ENCODE data around the gene RPS27L. TPM values are rescaled to one million over a fixed set of nuclear protein-coding genes. Genes with fewer than 3 reads are reported as not detected.
A peak's percentile ranks its signal among the peaks of the same experiment; 100 is the strongest.

Gene RPS27L
- total RNA-seq, 1 experiment from 2014 or later = 65.6 TPM

GRCh38 chr15:63188926-63189871 is 31.9 kb upstream of the RPS27L start, which contains the start of gene RAB8B:
TSS of gene RAB8B (plus strand) at chr15:63189606. CDS start at chr15:63189625, 19 bp downstream.
- ChIA-PET CTCF (no interaction called here), POLR2A (ENCODE audit: low non-redundant PET) (interaction anchor here (0.6 kb wide), 1 partner anchor 188 kb away, joined by 3 read pairs; no protein-coding TSS in a partner anchor)
- no peak for TF ChIP-seq CTCF (conservative IDR thresholded peaks at IDR 0.05; ENCODE audit: low read depth, low read length)
- TF ChIP-seq EZH2 (IDR thresholded peaks at IDR 0.05; ENCODE audit: borderline replicate concordance, low read depth, low read length, poor library complexity, severe bottlenecking) = no peak
- no TSS peak for BruUV-seq (replicated peaks)
- intact Hi-C loops (cut with micrococcal nuclease; ENCODE audit: unreplicated experiment) = loop anchor here (5.0 kb wide), 2 partner anchors 68 to 88 kb away; partner anchors contain the start of gene APH1B
- peaks cover 16% of the 10 kb centered on the region for H3K4me1 ChIP-seq (ENCODE audit: insufficient read depth, low read length, poor library complexity, severe bottlenecking)
- no peaks in the 10 kb centered on the region for H3K9me3 ChIP-seq (ENCODE audit: low read depth, low read length, poor library complexity, severe bottlenecking)
- DNase-seq (ENCODE audit: low spot score) = peak; percentile 98
- peak within 1 kb of the TSS; percentile 94 for H3K4me3 ChIP-seq (ENCODE audit: low read depth, low read length, poor library complexity, severe bottlenecking)
- peak within 1 kb of the TSS; percentile 80 for H3K27ac ChIP-seq (ENCODE audit: low read depth, low read length, poor library complexity, severe bottlenecking)
- H3K36me3 ChIP-seq (ENCODE audit: insufficient read depth, low read length, poor library complexity, severe bottlenecking) = no peaks in the 10 kb centered on the region
- H3K27me3 ChIP-seq (replicated peaks; ENCODE audit: insufficient read depth, low read depth, low read length, poor library complexity) = no peaks in the 10 kb centered on the region

- no peaks in the 10 kb centered on the region for H3K27me3 ChIP-seq (replicated peaks; ENCODE audit: insufficient read depth, low read depth, low read length, poor library complexity)
- ChIA-PET CTCF (no interaction called here), POLR2A (ENCODE audit: low non-redundant PET) (interaction anchor here (0.6 kb wide), 1 partner anchor 187 kb away, joined by 3 read pairs; no protein-coding TSS in a partner anchor)
- no peak for DNase-seq (ENCODE audit: low spot score)
- H3K4me3 ChIP-seq (ENCODE audit: low read depth, low read length, poor library complexity, severe bottlenecking) = peak overlapping the region; percentile 94
- TF ChIP-seq EZH2 (IDR thresholded peaks at IDR 0.05; ENCODE audit: borderline replicate concordance, low read depth, low read length, poor library complexity, severe bottlenecking) (no peak), CTCF (conservative IDR thresholded peaks at IDR 0.05; ENCODE audit: low read depth, low read length) (no peak)
- intact Hi-C loops (cut with micrococcal nuclease; ENCODE audit: unreplicated experiment) = loop anchor here (5.0 kb wide), 2 partner anchors 69 to 89 kb away; partner anchors contain the start of gene APH1B
- no peaks in the 10 kb centered on the region for H3K36me3 ChIP-seq (ENCODE audit: insufficient read depth, low read length, poor library complexity, severe bottlenecking)
- H3K4me1 ChIP-seq (ENCODE audit: insufficient read depth, low read length, poor library complexity, severe bottlenecking) = peaks cover 10% of the 10 kb centered on the region
- no TSS peak for BruUV-seq (replicated peaks)
- H3K9me3 ChIP-seq (ENCODE audit: low read depth, low read length, poor library complexity, severe bottlenecking) = no peaks in the 10 kb centered on the region
- no peak overlapping the region for H3K27ac ChIP-seq (ENCODE audit: low read depth, low read length, poor library complexity, severe bottlenecking)
These were observed 31.1 kb upstream of the RPS27L start for GRCh38 chr15:63188247-63188925.

DNA sequence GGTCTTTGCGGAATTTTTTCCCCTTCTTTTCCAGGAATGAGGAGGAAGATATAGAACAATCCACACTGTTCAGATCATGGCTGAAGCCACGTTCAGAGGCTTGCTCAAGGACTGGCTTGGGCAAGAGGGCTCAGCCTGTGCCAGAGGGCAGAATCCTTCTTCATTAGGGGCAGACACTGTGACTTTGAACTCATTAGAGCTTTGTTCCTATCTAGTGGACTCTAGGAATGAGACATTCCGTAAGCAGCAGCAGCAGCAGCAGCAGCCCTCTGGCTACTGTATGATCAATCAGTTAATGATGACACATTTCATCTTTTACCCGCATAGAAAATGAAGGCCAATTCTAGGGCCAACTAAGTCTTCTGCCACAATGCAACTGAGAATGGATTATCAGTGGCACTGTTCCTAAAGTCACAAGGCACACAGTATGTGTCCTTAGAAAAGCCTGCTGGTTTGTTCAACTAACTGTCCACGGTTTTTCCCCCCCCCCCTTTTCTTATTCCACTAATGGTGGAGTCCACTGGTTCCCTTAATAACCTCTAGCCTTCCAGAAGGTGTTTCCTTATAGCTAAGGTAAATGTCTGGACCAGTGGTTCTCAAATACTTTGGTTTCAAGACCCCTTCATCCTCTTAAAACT is 30.4 kb upstream of the RPS27L start:
- H3K9me3 ChIP-seq (ENCODE audit: low read depth, low read length, poor library complexity, severe bottlenecking) = no peaks in the 10 kb centered on the region
- no TSS peak for BruUV-seq (replicated peaks)
- no peak for DNase-seq (ENCODE audit: low spot score)
- peaks cover 10% of the 10 kb centered on the region for H3K4me1 ChIP-seq (ENCODE audit: insufficient read depth, low read length, poor library complexity, severe bottlenecking)
- H3K4me3 ChIP-seq (ENCODE audit: low read depth, low read length, poor library complexity, severe bottlenecking) = no peak overlapping the region
- ChIA-PET POLR2A (ENCODE audit: low non-redundant PET) (no interaction called here), CTCF (no interaction called here)
- no peak overlapping the region for H3K27ac ChIP-seq (ENCODE audit: low read depth, low read length, poor library complexity, severe bottlenecking)
- H3K36me3 ChIP-seq (ENCODE audit: insufficient read depth, low read length, poor library complexity, severe bottlenecking) = no peaks in the 10 kb centered on the region
- intact Hi-C loops (cut with micrococcal nuclease; ENCODE audit: unreplicated experiment) = loop anchor here (5.0 kb wide), 2 partner anchors 70 to 90 kb away; partner anchors contain the start of gene APH1B
- no peak for TF ChIP-seq CTCF (conservative IDR thresholded peaks at IDR 0.05; ENCODE audit: low read depth, low read length)
- no peak for TF ChIP-seq EZH2 (IDR thresholded peaks at IDR 0.05; ENCODE audit: borderline replicate concordance, low read depth, low read length, poor library complexity, severe bottlenecking)
- H3K27me3 ChIP-seq (replicated peaks; ENCODE audit: insufficient read depth, low read depth, low read length, poor library complexity) = no peaks in the 10 kb centered on the region
